DOHH2 (cell line): ENCODE measurements around the gene ZNF12.

Experiments used
- H3F3A ChIP-seq: fragments of 200-600 bp; sonication (generic), shearing (Covaris generic); 2 replicates; pipeline ENCODE4 v1.6.0; 2016; ENCODE audit warnings: antibody characterized with exemption, mild to moderate bottlenecking; ENCODE audit not compliant: control insufficient read depth, insufficient read depth
- H3K27ac ChIP-seq: fragments of 200-600 bp; sonication (generic); 2 replicates; pipeline ENCODE4 v1.5.1; 2014; ENCODE audit warnings: low read depth, mild to moderate bottlenecking, low read length, moderate library complexity
- H3K27me3 ChIP-seq: fragments of 200-600 bp; sonication (generic); 2 replicates; pipeline ENCODE4 v1.6.1; 2014; ENCODE audit warnings: mild to moderate bottlenecking, low read length, mixed read lengths; ENCODE audit not compliant: control insufficient read depth
- H3K36me3 ChIP-seq: fragments of 200-600 bp; sonication (generic); 2 replicates; pipeline ENCODE4 v1.6.1; 2014; ENCODE audit warnings: mild to moderate bottlenecking, low read length, moderate library complexity, mixed read lengths; ENCODE audit not compliant: control insufficient read depth
- H3K4me1 ChIP-seq: fragments of 200-600 bp; sonication (generic); 2 replicates; pipeline ENCODE4 v1.6.1; 2014; ENCODE audit warnings: mild to moderate bottlenecking, low read length, mixed read lengths; ENCODE audit not compliant: control insufficient read depth
- H3K4me2 ChIP-seq: fragments of 200-600 bp; sonication (generic); 2 replicates; pipeline ENCODE4 v1.6.0; 2014; ENCODE audit warnings: mild to moderate bottlenecking, low read length, moderate library complexity
- H3K4me3 ChIP-seq: fragments of 200-600 bp; sonication (generic); 2 replicates; pipeline ENCODE4 v1.5.1; 2014; ENCODE audit warnings: mild to moderate bottlenecking, low read length, mixed read lengths
- H3K79me2 ChIP-seq: fragments of 200-600 bp; sonication (generic); 2 replicates; pipeline ENCODE4 v1.6.1; 2014; ENCODE audit warnings: mild to moderate bottlenecking, low read length, mixed read lengths; ENCODE audit not compliant: control insufficient read depth
- H3K9me2 ChIP-seq: fragments of 200-600 bp; sonication (generic); replicated peaks from 2 replicates; pipeline ENCODE4 v1.6.1; 2014; ENCODE audit warnings: mild to moderate bottlenecking, low read length, mixed read lengths; ENCODE audit not compliant: control insufficient read depth
- H3K9me3 ChIP-seq: fragments of 200-600 bp; sonication (generic); 2 replicates; pipeline ENCODE4 v1.6.1; 2014; ENCODE audit warnings: antibody characterized with exemption, low read length, mixed read lengths; ENCODE audit not compliant: control insufficient read depth, insufficient read depth
- H4K20me1 ChIP-seq: fragments of 200-600 bp; sonication (generic); 2 replicates; pipeline ENCODE4 v1.6.0; 2014; ENCODE audit warnings: low read depth, mild to moderate bottlenecking, antibody characterized with exemption, low read length, moderate library complexity; ENCODE audit not compliant: control insufficient read depth, insufficient read depth
- EZH2phosphoT487 ChIP-seq: fragments of 200-600 bp; sonication (generic); IDR thresholded peaks from 2 replicates; pipeline ENCODE4 v1.6.1; 2017; ENCODE audit warnings: borderline replicate concordance, mild to moderate bottlenecking, antibody characterized with exemption, low read length, moderate library complexity, mixed read lengths
- TF ChIP-seq, protein P1 (sequence below): fragments of 200-600 bp; sonication (generic); IDR thresholded peaks from one replicate; pipeline ENCODE4 v1.5.1; 2014; ENCODE audit warnings: antibody characterized with exemption, mild to moderate bottlenecking, low read depth, low read length; ENCODE audit not compliant: poor library complexity, severe bottlenecking

The ZNF12 gene

GRCh38 chr7:6654113-6654841 is 52.5 kb downstream of the ZNF12 start:
- Histone ChIP-seq H3K4me3 (no peak overlapping the region), H3K27ac (no peak overlapping the region), H3K9me3 (peaks cover 18% of the 10 kb centered on the region), H3K36me3 (peaks cover 51% of the 10 kb centered on the region), H3K27me3 (no peaks in the 10 kb centered on the region), H3K4me2 (no peak overlapping the region), H4K20me1 (no peaks in the 10 kb centered on the region), H3K79me2 (peaks cover 9% of the 10 kb centered on the region), H3K4me1 (no peaks in the 10 kb centered on the region), H3K9me2 (no peaks in the 10 kb centered on the region), H3F3A (0 out of 2 replicates have a peak, but pooled peaks cover 3% of the 10 kb centered on the region)
- TF ChIP-seq, protein P1, sequence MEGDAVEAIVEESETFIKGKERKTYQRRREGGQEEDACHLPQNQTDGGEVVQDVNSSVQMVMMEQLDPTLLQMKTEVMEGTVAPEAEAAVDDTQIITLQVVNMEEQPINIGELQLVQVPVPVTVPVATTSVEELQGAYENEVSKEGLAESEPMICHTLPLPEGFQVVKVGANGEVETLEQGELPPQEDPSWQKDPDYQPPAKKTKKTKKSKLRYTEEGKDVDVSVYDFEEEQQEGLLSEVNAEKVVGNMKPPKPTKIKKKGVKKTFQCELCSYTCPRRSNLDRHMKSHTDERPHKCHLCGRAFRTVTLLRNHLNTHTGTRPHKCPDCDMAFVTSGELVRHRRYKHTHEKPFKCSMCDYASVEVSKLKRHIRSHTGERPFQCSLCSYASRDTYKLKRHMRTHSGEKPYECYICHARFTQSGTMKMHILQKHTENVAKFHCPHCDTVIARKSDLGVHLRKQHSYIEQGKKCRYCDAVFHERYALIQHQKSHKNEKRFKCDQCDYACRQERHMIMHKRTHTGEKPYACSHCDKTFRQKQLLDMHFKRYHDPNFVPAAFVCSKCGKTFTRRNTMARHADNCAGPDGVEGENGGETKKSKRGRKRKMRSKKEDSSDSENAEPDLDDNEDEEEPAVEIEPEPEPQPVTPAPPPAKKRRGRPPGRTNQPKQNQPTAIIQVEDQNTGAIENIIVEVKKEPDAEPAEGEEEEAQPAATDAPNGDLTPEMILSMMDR, result no peak
- no peak for TF ChIP-seq EZH2phosphoT487

DNA sequence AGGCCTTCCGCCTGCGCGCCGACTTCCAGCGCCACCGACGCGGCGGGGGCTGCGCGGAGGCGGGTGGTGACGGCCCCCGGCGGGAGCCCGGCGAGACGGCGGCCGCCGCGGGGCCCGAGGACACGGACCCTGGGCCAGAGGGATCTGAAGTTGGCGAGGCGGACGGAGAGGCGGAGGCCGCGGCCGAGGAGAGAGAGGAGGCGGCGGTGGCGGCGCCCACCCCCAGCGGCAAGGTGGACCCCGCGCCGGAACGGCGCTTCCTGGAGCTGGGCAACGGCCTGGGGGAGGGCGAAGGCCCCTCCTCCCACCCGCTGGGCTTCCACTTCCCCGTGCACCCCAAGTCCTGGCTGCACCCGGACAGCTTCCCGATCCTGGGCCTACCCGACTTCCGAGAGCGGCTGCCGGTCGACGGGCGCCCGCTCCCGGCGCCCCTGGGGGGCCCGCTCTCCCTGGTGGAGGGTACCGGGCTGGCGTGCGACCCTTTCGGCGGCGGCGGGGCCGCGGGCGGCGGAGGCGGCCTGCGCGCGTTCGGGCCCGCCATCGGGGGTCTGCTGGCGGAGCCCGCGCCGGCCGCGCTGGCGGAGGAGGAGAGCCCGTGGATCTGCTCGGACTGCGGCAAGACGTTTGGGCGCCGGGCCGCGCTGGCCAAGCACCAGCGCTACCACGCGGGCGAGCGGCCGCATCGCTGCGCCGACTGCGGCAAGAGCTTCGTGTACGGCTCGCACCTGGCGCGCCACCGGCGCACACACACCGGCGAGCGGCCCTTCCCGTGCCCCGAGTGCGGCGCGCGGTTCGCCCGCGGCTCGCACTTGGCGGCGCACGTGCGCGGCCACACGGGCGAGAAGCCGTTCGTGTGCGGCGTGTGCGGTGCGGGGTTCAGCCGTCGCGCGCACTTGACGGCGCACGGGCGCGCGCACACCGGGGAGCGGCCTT is 53.4 kb downstream of the ZNF12 start:
- H3K36me3 ChIP-seq, result peaks cover 61% of the 10 kb centered on the region

GRCh38 chr7:6652446-6653011 is 54.2 kb downstream of the ZNF12 start:
- Histone ChIP-seq H3F3A (no peaks in the 10 kb centered on the region), H3K4me3 (no peak overlapping the region), H3K27me3 (no peaks in the 10 kb centered on the region), H3K79me2 (peaks cover 21% of the 10 kb centered on the region), H3K4me2 (no peak overlapping the region), H3K9me3 (peaks cover 18% of the 10 kb centered on the region), H3K36me3 (peaks cover 69% of the 10 kb centered on the region), H3K27ac (no peak overlapping the region), H4K20me1 (no peaks in the 10 kb centered on the region), H3K9me2 (no peaks in the 10 kb centered on the region), H3K4me1 (no peaks in the 10 kb centered on the region)
- TF ChIP-seq, protein P1, result no peak
- no peak for TF ChIP-seq EZH2phosphoT487

More for the DNA sequence above, 53.4 kb downstream of the ZNF12 start:
- Histone ChIP-seq H3K27ac (no peak overlapping the region), H4K20me1 (no peaks in the 10 kb centered on the region), H3K9me3 (peaks cover 18% of the 10 kb centered on the region), H3F3A (0 out of 2 replicates have a peak, but pooled peaks cover 3% of the 10 kb centered on the region), H3K79me2 (peaks cover 15% of the 10 kb centered on the region), H3K4me3 (no peak overlapping the region), H3K4me2 (no peak overlapping the region), H3K9me2 (no peaks in the 10 kb centered on the region), H3K27me3 (no peaks in the 10 kb centered on the region), H3K4me1 (no peaks in the 10 kb centered on the region)
- TF ChIP-seq EZH2phosphoT487, result no peak
- TF ChIP-seq, protein P1, result no peak
